Stimulated activated CD8-positive, alpha-beta memory T cell treated with anti-CD3 and anti-CD28 coated beads, Interleukin-2, amount 100 ng/mL, for 48 hours (primary cell): ENCODE data around the gene KIF21A.

ENCODE experiments used
- DNase-seq, 2 donors: peaks; one replicate each; pipeline ENCODE4 v3.0.0-alpha.2; 2020; ENCODE audit warnings: low read depth in 2 of 2

Gene KIF21A

DNA sequence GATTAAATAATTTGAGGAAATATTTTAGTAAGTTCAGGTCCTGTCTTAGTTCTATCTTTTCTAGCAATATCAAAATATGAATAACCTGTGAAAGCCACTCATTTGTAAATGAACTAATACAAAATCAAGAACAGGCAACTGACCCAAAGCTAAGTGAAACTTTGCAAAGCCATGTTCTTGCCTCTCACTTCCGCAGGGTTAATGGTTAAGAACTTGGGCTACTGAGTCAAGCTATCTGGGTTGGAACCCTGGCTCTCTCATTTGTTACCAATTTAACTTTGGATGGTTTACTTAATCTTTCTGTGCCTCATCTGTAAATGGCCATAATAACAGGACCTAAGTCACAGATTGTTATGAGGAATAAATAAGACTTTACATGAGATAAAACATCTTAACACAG is 2.8 kb downstream of the KIF21A start:
- DNase-seq, result no peak

- DNase-seq, result no peak
These were observed 7.4 kb downstream of the KIF21A start for GRCh38 chr12:39435531-39435930.

- no peak for DNase-seq
These were observed 11.1 kb downstream of the KIF21A start for GRCh38 chr12:39431797-39432196.

DNA sequence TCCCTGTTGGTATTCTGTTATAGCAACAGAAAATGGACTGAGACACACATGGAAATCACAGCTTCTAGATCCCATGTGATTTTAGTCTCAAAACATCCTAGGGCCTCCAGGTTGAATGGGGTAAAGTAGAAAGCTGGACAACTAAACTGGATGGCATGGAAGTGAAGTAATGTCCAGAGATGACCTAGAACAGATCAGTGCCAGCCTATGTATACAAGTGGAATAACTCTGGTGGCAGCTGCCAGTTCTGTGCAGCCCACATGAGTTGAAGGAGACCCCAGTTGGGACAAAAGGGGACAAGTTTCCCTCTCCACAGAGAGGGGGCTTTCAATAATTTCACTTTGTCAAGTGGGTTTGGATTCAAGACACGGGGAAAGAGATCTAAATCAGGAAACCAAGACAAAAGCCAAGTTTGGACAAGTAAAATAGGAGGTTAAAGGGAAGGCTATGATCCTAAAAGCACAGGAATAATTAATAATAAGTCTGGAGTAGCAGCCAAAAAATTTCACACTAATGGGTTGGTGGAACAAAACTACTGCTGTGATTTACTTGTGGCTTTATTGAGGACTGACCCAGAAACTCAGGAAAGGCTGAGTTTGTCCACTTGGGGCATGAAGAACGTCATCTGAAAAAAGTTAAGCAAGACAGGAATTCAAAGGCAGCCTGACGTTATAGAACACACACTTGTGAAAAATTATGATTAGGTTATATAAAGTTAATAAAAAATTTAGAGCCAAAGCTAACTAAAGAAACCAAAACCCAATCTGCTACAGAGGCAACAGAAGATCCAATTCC is 11.7 kb downstream of the KIF21A start:
- no peak for DNase-seq

GRCh38 chr12:39429809-39430208 is 13.1 kb downstream of the KIF21A start:
- DNase-seq, result no peak

DNA sequence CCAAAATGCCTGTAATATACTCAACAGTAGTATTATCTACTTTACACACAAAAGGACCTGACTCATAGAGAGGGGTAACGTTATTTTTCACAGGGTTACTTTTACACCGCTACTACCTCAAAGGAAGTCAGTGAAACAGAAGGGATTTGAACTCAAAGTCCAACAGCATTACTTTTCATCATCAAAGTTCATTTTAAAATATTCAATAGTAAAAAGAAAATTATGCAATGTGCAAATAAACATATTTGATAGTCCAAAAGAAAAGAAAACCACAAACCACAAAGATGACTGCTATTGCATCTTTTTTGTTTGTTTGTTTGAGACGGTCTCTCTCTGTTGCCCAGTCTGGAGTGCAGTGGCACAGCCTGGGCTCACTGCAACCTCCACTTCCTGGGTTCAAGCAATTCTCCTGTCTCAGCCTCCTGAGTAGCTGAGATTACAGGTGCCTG is 15.5 kb downstream of the KIF21A start:
- DNase-seq, result no peak

- no peak for DNase-seq
These were observed 16.2 kb downstream of the KIF21A start for GRCh38 chr12:39426636-39427240.

- no peak for DNase-seq
These were observed 22.9 kb downstream of the KIF21A start for GRCh38 chr12:39420043-39420442.

DNA sequence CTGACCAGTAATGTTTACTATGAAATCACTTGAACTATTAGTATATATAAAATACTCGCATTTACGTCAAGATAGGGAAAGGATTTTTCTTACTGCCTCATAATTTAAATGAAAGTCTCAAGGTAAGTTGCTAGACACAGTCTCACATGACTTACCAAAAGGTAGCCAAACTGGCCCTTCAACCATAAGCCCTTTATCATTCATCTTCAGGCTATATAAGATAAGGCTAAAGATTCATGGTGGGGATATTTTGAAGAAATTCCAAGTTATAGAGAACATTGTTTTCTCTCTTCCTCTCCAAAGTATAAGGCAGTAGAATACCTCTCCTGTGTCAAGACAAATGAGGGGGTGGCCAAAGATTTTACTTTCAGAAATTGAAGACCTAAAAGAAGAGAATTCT is 23.4 kb downstream of the KIF21A start:
- DNase-seq, result no peak

- DNase-seq, result no peak
These were observed 25.0 kb downstream of the KIF21A start for GRCh38 chr12:39417916-39418315.

GRCh38 chr12:39413836-39414771 is 28.8 kb downstream of the KIF21A start:
- DNase-seq, result no peak

DNA sequence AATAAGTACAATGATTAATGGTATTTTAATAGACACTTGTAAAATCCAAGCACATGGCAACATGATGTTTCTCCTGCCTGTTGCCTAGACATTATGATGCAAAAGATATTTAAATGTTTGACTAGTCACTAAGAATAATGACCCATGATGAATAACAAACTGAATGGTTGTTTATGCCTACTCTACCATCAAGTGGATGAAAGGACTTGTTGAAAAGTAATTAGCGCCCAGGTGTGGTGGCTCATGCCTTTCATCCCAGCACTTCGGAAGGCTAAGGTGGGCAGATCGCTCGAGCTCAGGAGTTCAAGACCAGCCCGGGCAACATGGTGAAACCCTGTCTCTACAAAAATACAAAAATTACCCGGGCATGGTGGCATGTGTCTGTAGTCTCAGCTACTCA is 30.7 kb downstream of the KIF21A start:
- no peak for DNase-seq

DNA sequence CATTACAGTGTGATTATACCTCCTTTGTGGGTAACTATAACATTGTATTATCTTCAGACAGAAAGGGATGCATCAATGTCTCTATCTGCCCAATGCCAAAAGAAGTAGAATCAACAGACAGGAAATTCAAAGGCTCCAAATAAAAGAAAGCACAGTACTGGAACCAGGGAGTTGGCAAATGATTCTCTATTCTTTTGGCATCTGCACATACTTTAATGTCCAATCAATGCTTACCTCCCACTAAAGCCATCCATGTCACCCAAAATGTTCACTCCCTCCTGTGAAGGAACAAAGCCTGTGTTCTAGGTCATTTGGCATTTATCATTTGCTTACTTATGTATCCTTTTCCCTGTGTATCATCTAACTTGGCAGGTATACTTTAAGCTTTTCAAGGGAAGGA is 36.7 kb downstream of the KIF21A start:
- DNase-seq, result no peak

- no peak for DNase-seq
These were observed 37.3 kb downstream of the KIF21A start for GRCh38 chr12:39405580-39405979.

- no peak for DNase-seq
These were observed 38.9 kb downstream of the KIF21A start for GRCh38 chr12:39404000-39404399.

- no peak for DNase-seq
These were observed 39.5 kb downstream of the KIF21A start for GRCh38 chr12:39403376-39403775.

DNA sequence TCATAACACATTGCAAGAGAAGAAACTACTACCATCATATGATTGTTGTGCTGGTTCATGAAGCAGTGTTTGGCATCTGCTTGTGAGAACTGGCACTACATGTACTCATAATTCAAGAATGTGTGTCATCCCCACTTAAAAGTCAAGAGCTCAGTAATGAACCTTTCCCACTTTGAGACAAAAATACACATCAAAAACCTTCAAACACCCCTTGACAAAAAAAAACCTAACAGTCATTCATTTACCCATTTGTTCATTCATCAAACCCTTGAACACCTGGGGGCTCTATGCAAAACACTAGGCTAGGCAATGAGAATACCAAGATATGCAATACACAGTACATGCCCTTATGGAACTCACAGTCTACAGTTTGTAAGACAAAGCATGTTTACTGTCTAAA is 40.0 kb downstream of the KIF21A start:
- no peak for DNase-seq

GRCh38 chr12:39401459-39401858 is 41.5 kb downstream of the KIF21A start:
- DNase-seq, result no peak

GRCh38 chr12:39395866-39396265 is 47.1 kb downstream of the KIF21A start:
- no peak for DNase-seq

DNA sequence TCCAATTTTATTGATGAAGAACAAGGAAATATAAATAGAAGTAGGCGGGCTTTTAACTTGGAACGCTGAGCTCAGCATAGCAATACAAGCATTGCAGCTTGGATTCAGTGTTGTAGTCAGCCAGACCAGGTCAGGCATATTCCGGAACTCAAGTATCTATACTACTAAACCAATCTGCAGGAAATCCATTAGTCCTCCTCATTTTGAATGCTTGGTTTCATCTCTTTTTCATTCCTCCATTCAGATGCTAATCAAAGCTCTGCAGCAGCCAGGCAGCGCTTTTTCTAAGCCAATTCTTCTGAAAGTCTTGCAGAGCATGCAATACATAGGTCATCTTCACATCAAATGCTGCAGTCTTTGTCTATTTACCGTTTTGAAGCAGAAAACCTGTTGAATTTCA is 49.0 kb downstream of the KIF21A start:
- no peak for DNase-seq

DNA sequence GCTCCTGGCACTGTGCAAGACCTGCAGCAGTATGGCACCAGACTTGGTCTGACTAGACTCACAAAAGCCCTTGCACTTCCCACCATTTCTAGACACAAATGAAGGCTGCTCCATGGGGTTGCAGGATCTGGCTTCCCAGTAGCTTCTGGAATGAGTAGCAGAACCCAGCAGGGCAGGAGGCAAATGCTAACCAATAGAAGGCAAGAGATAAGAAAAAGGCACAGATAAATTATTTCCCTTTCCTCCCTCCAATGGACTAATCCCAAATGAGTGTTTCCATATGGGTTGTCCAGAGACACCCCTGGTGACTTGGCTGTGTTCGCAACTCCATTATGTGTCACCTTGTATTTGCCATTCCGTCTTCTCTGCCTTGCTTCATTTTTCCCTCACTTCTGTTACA is 49.7 kb downstream of the KIF21A start:
- DNase-seq, result no peak

GRCh38 chr12:39392154-39392925 is 50.6 kb downstream of the KIF21A start:
- DNase-seq, result no peak
